Mammary epithelial cell (primary cell): ENCODE results near the gene SPDYE17.
"Not testable (repeated sequence)": the region's sequence is repeated elsewhere in the genome, so short reads cannot be mapped to it uniquely, and the experiment has no call there.

Source experiments
- EZH2 ChIP-seq: IDR thresholded peaks from 2 replicates; pipeline ENCODE4 v1.6.1; 2012; ENCODE audit warnings: low read length, inconsistent platforms, borderline replicate concordance
- TF ChIP-seq, protein P1 (sequence below), 2 donors: IDR thresholded peaks in 1 of 2; conservative IDR thresholded peaks in 1 of 2; 2 replicates each; pipeline ENCODE4 v1.5.1; 2011 to 2012; ENCODE audit warnings: inconsistent platforms in 2 of 2, low read length in 2 of 2, mild to moderate bottlenecking in 2 of 2, control low read depth in 1 of 2, low read depth in 1 of 2; ENCODE audit not compliant: insufficient read depth in 1 of 2; ENCODE audit errors: extremely low read depth in 1 of 2

DNA sequence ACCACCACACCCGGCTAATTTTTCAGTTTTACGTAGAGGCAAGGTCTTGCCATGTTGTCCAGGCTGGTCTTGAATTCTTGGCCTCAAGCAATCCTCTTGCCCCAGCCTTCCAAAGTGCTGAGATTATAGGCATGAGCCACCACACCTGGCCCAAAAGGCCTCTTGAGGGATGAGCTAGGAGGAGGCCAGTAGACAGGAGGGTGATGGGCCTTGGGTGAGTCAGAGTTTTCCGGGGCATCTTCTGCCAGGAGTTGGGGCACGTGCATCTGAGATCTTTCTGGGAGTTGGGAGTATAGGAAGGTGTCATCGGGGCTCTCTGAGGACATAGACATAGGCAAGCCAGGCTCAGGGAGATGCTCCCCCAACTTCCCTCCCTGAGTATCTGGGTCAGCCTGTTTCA lies 48.8 kb downstream of the SPDYE17 start:
- TF ChIP-seq, protein P1, sequence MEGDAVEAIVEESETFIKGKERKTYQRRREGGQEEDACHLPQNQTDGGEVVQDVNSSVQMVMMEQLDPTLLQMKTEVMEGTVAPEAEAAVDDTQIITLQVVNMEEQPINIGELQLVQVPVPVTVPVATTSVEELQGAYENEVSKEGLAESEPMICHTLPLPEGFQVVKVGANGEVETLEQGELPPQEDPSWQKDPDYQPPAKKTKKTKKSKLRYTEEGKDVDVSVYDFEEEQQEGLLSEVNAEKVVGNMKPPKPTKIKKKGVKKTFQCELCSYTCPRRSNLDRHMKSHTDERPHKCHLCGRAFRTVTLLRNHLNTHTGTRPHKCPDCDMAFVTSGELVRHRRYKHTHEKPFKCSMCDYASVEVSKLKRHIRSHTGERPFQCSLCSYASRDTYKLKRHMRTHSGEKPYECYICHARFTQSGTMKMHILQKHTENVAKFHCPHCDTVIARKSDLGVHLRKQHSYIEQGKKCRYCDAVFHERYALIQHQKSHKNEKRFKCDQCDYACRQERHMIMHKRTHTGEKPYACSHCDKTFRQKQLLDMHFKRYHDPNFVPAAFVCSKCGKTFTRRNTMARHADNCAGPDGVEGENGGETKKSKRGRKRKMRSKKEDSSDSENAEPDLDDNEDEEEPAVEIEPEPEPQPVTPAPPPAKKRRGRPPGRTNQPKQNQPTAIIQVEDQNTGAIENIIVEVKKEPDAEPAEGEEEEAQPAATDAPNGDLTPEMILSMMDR (conservative IDR thresholded peaks at IDR 0.05 in 1 of 2, IDR thresholded peaks at IDR 0.05 in 1 of 2; ENCODE audit: extremely low read depth in 1 of 2, insufficient read depth in 1 of 2, low read depth in 1 of 2, low read length in 2 of 2), result not testable (repeated sequence)
- TF ChIP-seq EZH2, result not testable (repeated sequence)
